A549 (cell line): ENCODE results near the gene SLC19A1. TPM values are rescaled to one million over a fixed set of nuclear protein-coding genes. Genes with fewer than 3 reads are reported as not detected.

Experiments used
- polyA plus RNA-seq, 4 experiments: library from polyadenylated mRNA; depleted of rRNA in 3 of 4; stranded (reverse); fragments of >200 nt; fragmentation: RNase III in 1 of 4; extraction: RNeasy Plus Mini Kit Qiagen cat#74134 plus additional on column Dnase treatment in 1 of 4; gene quantifications; 2 replicates in 3 of 4; 3 replicates in 1 of 4; pipeline ENCODE4 v1.2.3, GENCODE V29; 2011 to 2017
- small RNA-seq, 6 experiments: library from RNA; depleted of rRNA; stranded (forward); fragments of <200 nt; gene quantifications; one replicate each; pipeline ENCODE3, GENCODE V24; 2012

The SLC19A1 gene
- polyA plus RNA-seq, 2 of the 4 experiments (the other 2 are of a cell fraction): 9.8 to 14.0 TPM

Small RNAs within 50 kb of the gene (small RNA-seq; reads per million reads assigned to genes)
- gene MIR6815: 0 to 10.4 (median 2.4) reads per million in 6 experiments

Other genes starting within 250 kb of the SLC19A1 start
- gene COL18A1, start 137.3 kb downstream of the SLC19A1 start, polyA plus RNA-seq (2011; rRNA removed): 17.3 and 19.0 TPM in 2 replicates
- 76.7 to 89.7 TPM (median 88.4 TPM) in 3 replicates for gene COL18A1, start 137.3 kb downstream of the SLC19A1 start, polyA plus RNA-seq (2017; fragmentation: RNase III; extraction: RNeasy Plus Mini Kit Qiagen cat#74134 plus additional on column Dnase treatment)
- 0.30 and 0.46 TPM in 2 replicates for gene PCBP3, start 101.3 kb upstream of the SLC19A1 start, polyA plus RNA-seq (2011; rRNA removed)
- 0.33 to 0.59 TPM (median 0.34 TPM) in 3 replicates for gene PCBP3, start 101.3 kb upstream of the SLC19A1 start, polyA plus RNA-seq (2017; fragmentation: RNase III; extraction: RNeasy Plus Mini Kit Qiagen cat#74134 plus additional on column Dnase treatment)